HL-60/S4 treated with retinoic acid at 250 ng/mL for 4 days and 3 days (cell line): ENCODE measurements around the gene EFCAB8.
"Not testable (repeated sequence)": the region's sequence is repeated elsewhere in the genome, so short reads cannot be mapped to it uniquely, and the experiment has no call there.

ENCODE experiments used
- in situ Hi-C: fragments of 300-500 bp; cut with MboI; formaldehyde crosslinking; loops from 2 replicates; pipeline ENCODE4 v1.7.0; 2022; ENCODE audit warnings: low sequenced_read_pairs

The EFCAB8 gene

DNA sequence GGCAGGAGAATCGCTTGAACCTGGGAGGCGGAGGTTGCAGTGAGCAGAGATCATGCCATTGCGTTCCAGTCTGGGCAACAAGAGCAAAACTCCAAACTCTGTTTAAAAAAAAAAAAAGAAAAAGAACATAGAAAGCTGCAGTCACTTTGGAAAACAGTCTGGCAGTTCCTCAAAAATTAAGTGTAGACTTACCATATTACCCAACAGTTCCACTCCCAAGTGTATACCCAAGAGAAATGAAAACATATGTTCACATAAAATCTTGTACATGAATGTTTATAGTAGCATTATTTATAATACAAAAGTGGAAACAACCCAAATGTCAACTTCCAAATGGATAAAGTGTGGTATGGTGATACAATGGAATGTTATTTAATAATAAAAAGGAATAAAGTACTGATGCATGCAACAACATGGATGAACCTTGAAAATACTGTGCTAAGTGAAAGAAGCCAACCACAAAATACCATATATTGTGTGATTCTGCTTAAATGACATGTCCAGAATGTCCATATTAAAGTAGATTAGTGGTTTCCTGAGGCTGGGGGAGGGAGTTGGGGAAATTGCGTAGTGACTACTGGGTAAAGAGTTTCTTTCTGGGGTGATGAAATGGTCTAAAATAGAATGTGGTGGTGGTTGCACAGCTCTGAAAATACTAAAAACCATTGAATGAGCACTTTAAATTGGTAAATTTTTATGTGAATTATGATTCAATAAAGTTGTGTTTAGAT is 82.6 kb downstream of the EFCAB8 start:
- in situ Hi-C loops = no loop called here

DNA sequence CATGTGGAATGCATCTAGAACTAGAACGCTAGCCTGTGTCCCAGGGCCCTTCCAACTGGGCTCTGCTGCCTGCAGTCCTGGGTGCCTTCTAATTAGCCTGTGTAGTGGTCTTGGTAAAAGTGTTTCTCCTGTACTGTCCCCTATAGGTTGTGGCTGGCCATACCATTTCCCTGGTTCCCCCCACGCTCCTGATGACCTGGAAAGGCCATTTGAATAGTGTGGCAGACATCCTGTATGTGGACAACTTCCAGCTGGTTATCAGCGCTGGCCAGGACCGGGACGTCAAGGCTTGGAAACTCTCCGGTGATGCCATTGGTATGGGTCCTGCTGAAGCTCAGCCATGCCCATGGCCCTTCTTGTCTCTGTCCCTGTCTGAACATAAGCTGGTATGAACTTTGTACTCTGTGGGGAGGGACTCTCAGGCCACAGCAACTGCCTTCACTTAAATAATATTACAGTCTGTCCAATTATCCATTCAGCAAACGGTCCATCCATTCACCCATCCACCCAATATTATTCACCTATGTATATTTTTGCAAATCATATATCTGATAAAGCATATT is 84.8 kb downstream of the EFCAB8 start:
- in situ Hi-C loops = no loop called here

DNA sequence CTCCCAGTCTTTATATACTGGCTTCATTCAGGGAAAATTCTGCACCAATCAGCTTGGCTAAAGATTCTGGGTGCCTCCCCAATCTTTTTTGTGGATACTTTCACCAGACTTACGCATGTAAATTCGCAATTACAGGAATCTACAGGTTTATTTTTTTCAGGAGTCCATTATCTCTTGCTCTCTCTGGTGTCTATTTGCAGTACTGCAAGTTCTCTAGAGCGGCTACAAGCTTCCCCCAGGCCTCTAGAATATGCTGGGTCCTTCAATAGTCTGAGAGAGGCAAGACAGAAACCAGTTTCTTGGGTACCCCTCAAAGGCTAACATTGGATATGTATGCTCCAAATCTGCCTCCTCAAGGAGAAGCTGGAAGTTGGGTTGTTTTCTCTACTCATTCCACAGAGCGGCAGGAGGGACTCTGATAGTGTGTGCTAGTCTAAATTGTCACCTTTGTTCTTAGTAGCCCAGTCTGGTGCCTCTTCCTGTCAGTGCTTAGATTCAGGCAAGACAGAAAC is 87.0 kb downstream of the EFCAB8 start:
- in situ Hi-C loops = no loop called here

DNA sequence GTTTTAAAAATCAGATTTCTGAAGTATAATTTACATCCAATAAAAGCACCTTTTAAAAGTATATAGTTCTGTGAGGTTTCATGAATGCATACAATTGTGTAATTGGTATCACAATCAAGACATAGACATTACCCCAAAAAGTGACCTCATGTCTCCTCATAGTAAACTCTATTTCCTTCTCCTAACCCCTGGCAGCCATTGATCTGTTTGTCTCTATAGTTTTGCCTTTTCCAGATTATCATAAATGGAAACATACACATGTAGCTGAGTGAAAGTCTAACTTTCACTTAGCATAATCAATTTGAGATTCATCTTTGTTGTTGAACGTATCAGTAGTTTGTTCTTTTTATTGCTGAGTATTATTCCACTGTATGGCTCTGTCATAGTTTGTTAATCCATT is 87.9 kb downstream of the EFCAB8 start:
- in situ Hi-C loops = no loop called here

DNA sequence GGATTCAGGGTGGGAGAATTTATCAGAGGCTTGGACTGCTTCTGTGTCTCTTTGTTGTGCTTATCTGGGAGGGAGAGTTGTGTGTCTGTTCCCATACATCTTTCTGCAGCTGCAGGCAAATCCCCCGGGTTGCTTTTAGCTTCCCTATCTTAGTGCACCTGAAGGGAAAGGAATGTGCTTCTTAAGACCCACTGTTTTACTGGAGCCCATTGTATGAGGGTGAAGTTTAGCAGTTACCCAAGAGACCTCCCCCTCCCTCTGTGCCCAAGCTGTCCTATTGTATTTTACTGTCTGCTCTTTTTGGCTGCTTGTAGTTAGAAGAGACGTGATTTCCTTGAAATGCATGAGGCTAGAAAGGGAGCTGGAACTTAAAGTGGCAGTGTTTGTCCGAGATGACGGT is 91.8 kb downstream of the EFCAB8 start:
- in situ Hi-C loops = not testable (repeated sequence)

DNA sequence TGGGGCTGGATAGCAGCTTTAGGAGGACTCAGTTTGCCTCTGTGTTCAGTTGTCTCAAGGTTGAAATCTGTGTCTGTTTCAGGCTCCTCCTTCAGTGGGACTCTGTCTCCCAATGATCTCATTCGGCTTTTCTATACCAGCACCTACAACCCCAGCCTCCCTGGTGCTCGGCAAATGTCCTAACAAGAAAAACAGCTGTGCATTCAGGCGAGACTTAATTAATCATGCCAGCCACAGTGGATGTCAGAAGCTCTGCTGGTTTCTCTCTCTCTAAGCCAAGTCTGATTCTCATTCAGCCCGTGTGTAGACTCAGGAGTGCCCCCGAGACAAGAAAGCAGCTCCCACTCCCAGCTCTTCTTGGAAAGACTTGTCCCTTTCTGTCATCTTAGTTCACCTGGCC is 98.7 kb downstream of the EFCAB8 start:
- in situ Hi-C loops = no loop called here

DNA sequence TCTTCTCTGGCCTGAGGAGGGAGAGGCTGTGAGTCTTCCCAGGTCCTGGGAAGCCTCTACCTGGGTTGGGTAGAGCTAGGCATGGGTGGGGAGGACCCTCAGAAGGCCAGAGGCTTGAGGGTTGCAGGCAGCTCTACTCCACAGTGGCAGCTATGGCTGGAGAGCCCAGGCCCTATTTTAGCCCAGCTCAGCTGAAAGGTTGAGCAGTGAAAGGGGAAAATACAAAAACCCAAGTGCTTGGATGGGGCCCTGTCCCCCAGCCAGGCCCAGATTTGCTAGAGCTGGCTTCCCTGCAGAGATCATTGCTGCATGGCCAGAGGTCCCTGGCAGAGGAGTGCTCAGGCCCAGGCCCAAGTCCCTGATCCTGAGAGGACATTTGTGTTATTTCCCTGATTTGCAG is 99.9 kb downstream of the EFCAB8 start:
- in situ Hi-C loops = no loop called here

DNA sequence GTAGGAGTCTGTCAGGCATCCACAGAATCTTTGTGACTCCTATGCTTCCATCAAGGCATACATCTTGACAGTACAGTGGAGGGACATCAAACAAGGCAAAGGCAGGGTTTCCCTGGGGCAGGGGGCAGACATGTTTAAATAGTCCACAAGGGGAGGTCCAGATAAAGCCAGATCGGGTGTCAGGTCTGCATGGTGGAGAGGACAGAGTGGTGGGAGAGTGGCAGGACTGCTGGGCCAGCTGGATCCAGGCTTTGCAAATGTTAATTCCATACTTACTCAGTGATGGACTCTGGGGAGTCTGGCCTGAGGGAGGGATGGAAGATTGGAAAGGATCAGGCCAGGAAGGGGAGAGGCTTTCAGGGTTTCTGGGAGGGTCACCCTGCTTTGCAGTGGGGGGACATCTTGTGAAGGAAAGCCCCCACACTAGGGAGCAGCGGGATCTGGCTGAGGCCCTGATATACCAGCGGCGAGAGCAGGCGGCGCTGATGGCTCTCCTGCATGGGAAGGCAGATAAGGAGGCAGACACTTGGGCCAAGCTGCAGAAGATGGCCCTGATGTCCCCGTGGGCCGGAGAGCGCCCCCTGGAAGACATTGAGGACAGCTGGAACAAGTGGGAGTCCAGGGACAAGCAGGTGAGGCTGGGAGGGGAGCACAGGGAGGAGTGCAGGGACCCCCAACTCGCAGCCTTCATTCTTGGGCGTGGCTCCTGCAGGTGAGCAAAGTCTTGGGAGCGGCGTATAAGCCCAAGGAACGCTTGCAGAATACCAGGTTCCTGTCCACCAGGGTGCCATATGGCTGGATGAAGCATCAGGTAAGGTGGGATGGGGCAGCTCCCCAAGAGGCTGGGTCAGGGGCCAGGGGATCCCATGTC is 100.9 kb downstream of the EFCAB8 start:
- in situ Hi-C loops = no loop called here

DNA sequence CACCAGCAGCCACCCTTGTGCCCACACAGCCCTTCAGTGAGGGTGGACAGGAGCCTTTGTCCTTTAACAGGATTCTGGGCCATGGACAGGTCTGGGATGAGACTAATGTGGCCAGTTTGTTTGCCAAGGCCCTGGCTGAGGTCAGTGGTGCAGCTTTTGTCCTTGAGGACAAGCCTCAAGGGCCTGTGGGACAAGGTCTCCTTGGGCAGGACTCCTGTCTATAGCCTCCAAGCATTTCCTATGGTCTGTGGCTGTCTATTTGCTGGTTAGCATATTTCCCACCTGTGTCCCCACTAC is 101.4 kb downstream of the EFCAB8 start:
- in situ Hi-C loops = no loop called here

DNA sequence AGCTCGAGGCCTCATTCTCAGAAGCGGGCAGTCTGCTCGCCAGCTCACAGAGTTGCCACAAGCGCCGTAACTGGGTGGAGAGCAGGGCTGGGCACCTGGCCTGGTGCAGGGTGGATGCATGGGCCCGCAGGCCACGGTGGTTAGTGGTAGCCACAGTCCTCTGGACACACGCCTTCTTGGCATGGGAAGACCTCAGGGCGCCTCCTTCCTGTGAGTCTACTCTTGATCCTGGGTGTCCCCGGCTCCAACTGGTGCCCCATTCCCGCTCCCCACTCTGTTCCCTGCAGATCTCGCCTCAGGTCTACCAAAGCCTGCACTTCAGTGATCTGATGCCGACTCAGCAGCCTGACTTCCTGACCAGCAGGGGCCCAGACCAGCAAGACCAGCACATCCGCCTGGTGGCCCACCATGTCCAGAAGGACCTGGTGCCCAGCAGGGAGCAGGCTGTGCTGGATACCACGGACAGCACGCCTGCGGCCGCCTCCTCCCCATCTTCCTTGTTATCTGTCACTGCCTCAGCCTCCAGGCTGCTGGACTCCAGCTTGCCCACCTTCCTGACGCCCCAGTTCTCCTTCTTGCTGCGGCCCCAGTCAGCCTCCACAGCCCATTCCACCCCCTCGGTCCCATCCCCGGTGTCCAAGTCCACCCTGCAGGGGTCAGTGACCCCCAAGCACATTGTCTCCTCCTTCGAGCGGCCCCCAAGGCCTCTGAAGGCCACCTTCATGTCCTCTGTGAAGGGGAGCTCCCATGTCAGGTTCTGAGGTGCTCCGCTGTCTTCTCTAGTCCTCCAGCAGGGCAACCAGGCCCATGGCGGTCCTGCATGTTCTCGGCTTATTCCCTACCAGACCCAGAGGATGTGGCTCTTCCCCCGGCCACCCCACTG is 102.4 kb downstream of the EFCAB8 start:
- in situ Hi-C loops = no loop called here

DNA sequence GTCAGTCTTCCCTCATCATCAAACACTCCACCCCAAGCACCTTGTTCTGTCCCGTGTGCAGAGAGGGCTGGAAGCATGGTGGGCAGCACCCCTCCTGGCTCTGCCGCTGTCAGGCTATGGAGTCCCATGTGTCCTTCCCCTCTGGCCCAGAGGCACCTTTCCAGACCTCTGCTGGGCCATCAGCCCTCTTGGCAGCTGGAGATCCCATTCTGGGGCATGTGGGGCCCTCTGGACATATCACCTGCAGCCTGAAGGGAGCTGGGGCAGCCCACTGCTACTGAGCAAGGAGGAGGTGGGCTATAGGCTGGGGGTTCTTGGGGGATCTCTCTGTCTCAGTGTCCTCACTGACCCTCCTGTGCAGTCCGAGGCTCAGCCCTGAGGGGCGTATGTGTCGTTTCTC is 103.3 kb downstream of the EFCAB8 start:
- in situ Hi-C loops = no loop called here

DNA sequence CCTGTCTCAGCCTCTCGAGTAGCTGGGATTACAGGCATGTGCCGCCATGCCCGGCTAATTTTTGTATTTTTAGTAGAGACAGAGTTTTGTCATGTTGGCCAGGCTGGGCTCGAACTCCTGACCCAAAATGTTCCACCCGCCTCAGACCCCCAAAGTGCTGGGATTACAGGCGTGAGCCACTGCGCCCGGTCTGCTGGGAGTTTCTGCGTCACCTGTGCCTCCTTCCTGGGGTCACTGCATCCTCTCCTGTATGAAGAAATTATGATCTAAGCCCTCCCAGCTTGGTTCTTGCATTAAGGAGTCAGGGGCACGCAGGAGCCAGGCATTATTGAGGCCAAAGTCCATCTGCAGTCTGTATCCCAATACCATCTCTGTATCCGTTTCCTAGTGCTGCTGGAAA is 103.9 kb downstream of the EFCAB8 start:
- in situ Hi-C loops = not testable (repeated sequence)

DNA sequence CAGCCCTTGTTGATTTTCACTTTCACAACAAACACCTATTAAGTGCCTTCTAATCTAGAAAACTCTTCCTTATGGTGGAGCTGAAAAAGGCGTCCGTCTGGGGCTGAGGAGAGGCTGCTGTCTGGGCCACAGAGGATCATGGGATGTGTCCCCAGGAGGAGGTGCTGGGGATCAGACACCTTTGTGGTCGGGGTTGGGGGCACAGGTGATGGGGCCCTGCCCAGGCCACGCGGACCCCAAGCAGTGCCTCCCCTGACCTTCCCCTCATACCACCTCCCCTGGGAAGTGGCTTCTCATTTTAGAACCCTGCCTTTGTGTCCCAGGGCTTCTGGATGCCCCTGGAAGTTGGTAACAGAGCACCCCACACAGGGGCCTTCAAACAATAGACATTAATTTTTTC is 104.5 kb downstream of the EFCAB8 start:
- in situ Hi-C loops = no loop called here

DNA sequence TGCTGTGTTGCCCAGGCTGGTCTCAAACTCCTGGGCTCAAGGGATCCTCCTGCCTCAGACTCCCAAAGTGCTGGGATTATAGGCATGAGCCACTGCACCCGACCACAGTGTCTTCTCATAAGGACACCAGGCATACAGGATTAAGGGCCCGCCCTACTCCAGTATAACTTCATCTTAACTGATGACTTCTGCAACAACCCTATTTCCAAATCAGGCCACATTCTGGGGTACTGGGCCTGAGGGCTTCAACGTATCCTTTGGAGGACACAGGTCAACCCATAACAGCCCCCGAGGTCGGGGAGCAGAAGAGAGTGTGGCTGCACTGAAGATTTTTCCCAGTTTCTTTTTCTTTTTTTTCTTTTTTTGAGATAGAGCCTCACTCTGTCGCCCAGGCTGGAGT is 105.9 kb downstream of the EFCAB8 start:
- in situ Hi-C loops = no loop called here

DNA sequence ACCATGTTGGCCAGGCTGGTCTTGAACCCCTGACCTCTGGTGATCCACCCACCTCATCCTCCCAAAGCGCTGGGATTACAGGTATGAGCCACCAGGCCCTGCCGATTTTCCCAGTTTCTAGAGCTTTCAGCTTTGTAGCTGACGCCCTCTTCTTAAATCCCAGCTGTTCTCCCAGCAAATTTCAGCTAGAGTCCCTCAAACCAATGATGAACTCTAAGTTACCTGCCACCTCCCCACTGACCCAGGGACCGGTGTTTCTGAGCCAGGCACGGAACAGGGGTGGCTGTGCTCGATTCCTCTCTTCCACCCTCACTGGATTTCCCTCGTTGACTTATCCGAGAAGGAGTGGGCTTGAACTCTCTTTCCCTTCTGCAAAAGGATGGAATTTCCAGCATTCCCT is 106.4 kb downstream of the EFCAB8 start:
- in situ Hi-C loops = no loop called here

DNA sequence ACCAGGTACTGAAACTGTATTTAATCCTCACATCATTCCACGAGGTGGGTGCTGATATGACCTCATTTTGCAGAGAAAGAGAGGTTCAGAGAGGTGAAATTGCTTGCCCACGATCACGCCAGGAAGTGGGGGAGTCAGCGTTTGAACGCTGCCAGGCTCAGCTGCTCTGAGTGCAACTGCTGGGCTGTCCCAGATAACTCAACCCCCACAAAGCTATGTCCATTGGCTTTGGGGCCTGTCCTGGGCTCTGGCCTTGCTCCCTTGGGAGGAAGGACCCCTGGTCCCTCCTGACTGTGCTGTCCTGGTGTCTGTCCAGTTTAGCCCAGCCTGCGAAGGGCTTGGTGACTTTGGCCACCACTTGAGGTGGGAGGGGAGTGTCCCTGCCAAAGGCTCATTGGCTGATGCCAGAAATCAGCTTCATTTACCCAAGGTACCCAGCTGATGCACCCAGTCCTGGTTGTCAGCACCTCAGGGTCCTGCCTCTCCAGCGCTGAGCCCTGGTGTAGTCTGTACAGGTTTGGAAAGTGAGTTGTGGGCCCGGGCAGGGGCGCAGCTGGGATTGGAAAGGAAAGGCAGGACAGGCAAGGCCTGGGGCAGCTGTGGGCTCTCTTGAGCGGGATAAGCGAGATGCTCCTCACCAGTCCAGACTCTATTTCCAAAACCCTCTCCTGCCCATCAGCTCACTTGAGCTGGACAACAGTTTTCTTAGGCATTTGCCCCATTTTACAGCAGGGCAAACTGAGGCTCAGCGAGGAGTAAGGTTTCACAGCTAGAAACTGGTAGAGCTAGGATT is 107.1 kb downstream of the EFCAB8 start:
- in situ Hi-C loops = no loop called here

DNA sequence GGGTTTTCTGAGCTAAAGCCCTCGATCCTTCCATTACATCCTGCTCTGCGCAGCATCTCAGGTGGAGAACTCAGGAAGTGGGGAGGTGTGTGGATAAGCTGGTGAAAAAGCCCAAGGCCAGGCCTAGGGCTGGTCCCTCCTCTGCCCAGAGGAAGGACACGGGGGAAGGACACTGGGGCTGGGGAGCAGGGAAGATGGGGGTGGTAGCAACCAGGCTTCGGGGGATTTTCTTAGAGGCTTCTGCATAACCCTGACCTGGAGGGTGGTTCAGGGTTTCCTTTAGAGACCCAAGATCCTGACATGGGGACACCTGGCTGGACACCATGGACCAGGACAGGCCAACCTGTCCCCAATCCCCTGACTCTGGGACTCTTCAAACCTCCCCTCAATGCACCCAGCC is 107.7 kb downstream of the EFCAB8 start:
- in situ Hi-C loops = no loop called here

DNA sequence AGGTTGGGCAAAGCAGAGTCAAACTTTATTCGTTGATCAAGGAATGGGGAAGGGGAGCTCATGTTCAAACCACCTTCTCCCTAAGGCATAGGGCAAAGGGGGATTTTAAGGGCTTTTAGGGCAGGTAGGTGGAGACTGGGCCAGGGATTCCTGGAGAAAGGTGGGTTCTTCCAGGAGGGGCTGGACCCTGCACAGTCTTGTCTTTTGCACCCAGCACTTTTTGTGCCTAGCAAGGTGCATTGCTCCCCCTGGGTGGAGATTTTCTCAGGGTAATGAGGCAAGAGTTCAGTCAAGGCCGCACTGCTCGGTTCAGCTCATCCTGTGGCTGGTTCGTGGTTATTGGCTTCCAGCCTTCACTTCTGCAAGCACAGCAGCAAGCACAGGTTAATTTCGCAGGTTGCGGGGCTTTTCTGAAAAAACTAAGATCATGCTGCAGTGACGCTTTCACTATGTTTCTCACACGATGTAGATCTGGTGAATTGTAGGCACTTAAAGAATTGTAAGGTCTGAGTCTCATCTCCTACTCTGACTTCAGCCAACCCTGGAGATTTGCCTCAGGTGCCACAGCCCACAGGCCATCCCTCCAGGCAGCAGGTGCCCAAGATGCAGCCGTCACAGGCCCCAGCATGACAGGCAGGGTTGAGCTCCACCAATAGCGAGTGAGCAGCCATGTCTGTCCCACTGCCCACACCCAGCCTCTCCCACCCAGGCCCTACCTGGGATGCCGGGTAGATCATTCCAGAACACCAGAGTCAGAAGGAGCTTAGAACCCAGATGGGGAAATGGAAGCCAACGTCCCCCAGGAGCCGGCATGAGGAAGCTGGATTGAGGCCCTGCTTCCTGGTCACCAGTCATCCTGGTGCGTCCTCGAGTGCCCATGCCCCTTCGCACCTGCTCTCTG is 108.4 kb downstream of the EFCAB8 start:
- in situ Hi-C loops = no loop called here

DNA sequence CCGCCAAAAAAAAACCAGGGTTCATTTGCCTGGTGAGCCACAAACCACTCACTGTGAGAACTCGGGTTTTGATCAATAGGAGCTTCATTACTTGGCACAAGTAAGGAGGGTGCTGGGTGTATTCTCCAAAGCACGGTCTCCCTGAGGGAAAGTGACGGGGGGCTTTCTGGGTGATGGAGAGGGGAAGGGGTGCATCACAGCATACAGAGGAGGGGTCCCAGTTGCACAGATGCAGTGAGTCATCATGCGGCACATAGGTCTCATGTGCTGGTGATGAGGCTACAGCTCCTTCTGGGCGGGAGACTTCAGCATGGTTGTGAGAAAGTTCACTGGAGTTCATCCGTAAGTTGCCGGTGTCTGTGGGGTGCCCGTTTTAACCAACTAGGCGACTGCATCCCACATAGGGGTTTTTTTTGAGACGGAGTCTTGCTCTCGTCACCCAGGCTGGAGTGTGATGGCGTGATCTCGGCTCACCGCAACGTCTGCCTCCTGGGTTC is 109.3 kb downstream of the EFCAB8 start:
- in situ Hi-C loops = no loop called here
